Raji (cell line): ENCODE results near the gene ITGB7.

Source experiments
- POLR2A ChIP-seq: IDR thresholded peaks from 2 replicates; pipeline ENCODE4 v1.6.1; 2011; ENCODE audit warnings: low read depth, low read length, control low read depth; ENCODE audit not compliant: insufficient read depth

Gene ITGB7

GRCh38 chr12:53182903-53183302, 24.1 kb downstream of the ITGB7 start:
- no peak for TF ChIP-seq POLR2A

GRCh38 chr12:53181935-53182334, 25.1 kb downstream of the ITGB7 start:
- no peak for TF ChIP-seq POLR2A

- TF ChIP-seq POLR2A, result peak; percentile 79
Measured at GRCh38 chr12:53180931-53181645, 26.0 kb downstream of the ITGB7 start.

GRCh38 chr12:53180220-53180930, 26.7 kb downstream of the ITGB7 start, which contains the start of the genes CSAD and ZNF740:
Gene CSAD, minus strand, starts transcription at chr12:53180925. Its CDS starts 7,455 bp downstream, at chr12:53173470.
Gene ZNF740, plus strand, starts transcription at chr12:53180722. Its CDS starts 1,262 bp downstream, at chr12:53181984.
- TF ChIP-seq POLR2A, result peak; percentile 81

GRCh38 chr12:53179687-53180219, 27.3 kb downstream of the ITGB7 start:
- no peak for TF ChIP-seq POLR2A

GRCh38 chr12:53176750-53177149, 30.3 kb downstream of the ITGB7 start:
- no peak for TF ChIP-seq POLR2A

GRCh38 chr12:53174881-53175491, 32.1 kb downstream of the ITGB7 start:
- no peak for TF ChIP-seq POLR2A

GRCh38 chr12:53173085-53173715, 33.9 kb downstream of the ITGB7 start:
- no peak for TF ChIP-seq POLR2A

GRCh38 chr12:53172352-53172751, 34.7 kb downstream of the ITGB7 start:
- no peak for TF ChIP-seq POLR2A

- TF ChIP-seq POLR2A, result no peak
Measured at GRCh38 chr12:53171725-53172329, 35.2 kb downstream of the ITGB7 start.

GRCh38 chr12:53170876-53171724, 36.0 kb downstream of the ITGB7 start:
- TF ChIP-seq POLR2A, result no peak

GRCh38 chr12:53170215-53170614, 36.8 kb downstream of the ITGB7 start:
- no peak for TF ChIP-seq POLR2A

- no peak for TF ChIP-seq POLR2A
Measured at GRCh38 chr12:53169644-53170043, 37.4 kb downstream of the ITGB7 start.

- no peak for TF ChIP-seq POLR2A
Measured at GRCh38 chr12:53166837-53167236, 40.2 kb downstream of the ITGB7 start.
